Measurements from ENCODE around the gene EPHB1.

DNA sequence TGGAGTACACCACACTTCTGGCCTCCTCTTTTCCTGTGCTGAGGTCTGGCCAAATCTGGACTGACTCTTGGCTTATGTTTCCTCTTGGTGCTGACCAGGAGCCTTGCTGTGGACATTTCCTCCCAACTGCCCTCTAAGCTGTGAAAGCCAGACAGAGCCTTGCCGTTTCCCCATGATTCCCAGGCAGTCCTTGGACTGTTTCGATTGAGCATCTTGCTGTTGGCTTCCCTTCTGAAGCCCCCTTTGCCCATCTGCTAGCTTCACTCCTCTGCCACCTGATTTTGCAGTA is 110.5 kb downstream of the EPHB1 start:
- TF ChIP-seq CBX5 (CRISPR knock-in tag; IDR thresholded peaks at IDR 0.05; ENCODE audit: borderline replicate concordance) = no peak
- TF ChIP-seq TCF7L2 (IDR thresholded peaks at IDR 0.05; ENCODE audit: low read depth, low read length) = no peak
- TF ChIP-seq, protein P1, sequence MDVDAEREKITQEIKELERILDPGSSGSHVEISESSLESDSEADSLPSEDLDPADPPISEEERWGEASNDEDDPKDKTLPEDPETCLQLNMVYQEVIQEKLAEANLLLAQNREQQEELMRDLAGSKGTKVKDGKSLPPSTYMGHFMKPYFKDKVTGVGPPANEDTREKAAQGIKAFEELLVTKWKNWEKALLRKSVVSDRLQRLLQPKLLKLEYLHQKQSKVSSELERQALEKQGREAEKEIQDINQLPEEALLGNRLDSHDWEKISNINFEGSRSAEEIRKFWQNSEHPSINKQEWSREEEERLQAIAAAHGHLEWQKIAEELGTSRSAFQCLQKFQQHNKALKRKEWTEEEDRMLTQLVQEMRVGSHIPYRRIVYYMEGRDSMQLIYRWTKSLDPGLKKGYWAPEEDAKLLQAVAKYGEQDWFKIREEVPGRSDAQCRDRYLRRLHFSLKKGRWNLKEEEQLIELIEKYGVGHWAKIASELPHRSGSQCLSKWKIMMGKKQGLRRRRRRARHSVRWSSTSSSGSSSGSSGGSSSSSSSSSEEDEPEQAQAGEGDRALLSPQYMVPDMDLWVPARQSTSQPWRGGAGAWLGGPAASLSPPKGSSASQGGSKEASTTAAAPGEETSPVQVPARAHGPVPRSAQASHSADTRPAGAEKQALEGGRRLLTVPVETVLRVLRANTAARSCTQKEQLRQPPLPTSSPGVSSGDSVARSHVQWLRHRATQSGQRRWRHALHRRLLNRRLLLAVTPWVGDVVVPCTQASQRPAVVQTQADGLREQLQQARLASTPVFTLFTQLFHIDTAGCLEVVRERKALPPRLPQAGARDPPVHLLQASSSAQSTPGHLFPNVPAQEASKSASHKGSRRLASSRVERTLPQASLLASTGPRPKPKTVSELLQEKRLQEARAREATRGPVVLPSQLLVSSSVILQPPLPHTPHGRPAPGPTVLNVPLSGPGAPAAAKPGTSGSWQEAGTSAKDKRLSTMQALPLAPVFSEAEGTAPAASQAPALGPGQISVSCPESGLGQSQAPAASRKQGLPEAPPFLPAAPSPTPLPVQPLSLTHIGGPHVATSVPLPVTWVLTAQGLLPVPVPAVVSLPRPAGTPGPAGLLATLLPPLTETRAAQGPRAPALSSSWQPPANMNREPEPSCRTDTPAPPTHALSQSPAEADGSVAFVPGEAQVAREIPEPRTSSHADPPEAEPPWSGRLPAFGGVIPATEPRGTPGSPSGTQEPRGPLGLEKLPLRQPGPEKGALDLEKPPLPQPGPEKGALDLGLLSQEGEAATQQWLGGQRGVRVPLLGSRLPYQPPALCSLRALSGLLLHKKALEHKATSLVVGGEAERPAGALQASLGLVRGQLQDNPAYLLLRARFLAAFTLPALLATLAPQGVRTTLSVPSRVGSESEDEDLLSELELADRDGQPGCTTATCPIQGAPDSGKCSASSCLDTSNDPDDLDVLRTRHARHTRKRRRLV (CRISPR knock-in tag; IDR thresholded peaks at IDR 0.05) = no peak
- no peak for TF ChIP-seq MAFF (IDR thresholded peaks at IDR 0.05; ENCODE audit: low read depth, low read length)
- TF ChIP-seq SMAD1 (CRISPR knock-in tag; IDR thresholded peaks at IDR 0.05; ENCODE audit: borderline replicate concordance, low read depth) = no peak
- no peak for TF ChIP-seq YY1 (IDR thresholded peaks at IDR 0.05; ENCODE audit: insufficient read depth, insufficient replicate concordance, low read depth, low read length)
- TF ChIP-seq FOSL2 (CRISPR knock-in tag; IDR thresholded peaks at IDR 0.05) = no peak
